CD4-positive, CD25-positive, alpha-beta regulatory T cell (primary cell): ENCODE results near the gene AQP3. TPM values are rescaled to one million over a fixed set of nuclear protein-coding genes. Genes with fewer than 3 reads are reported as not detected.

Source experiments
- ATAC-seq, 2 donors: fragments of 150-1000 bp; cut with Tn5 transposase; one replicate each; pipeline ENCODE4 v1.10.0; 2021; ENCODE audit warnings: low read depth in 2 of 2, moderate number of reproducible peaks in 2 of 2, moderate library complexity in 1 of 2
- DNase-seq, 3 donors: peaks; one replicate each; pipeline versions ENCODE4 v3.0.0 to v3.0.0-alpha.2; 2012 to 2022; ENCODE audit warnings: mixed read lengths in 1 of 3
- H3K27ac ChIP-seq: one replicate; pipeline ENCODE4 v1.7.0; 2013; ENCODE audit warnings: mild to moderate bottlenecking, low read length; ENCODE audit not compliant: insufficient read depth, poor library complexity, severe bottlenecking
- H3K27me3 ChIP-seq: one replicate; pipeline ENCODE4 v1.7.0; 2013; ENCODE audit warnings: low read length; ENCODE audit not compliant: control insufficient read depth, insufficient read depth
- H3K36me3 ChIP-seq: one replicate; pipeline ENCODE4 v1.7.0; 2013; ENCODE audit warnings: mild to moderate bottlenecking, low read length, moderate library complexity; ENCODE audit not compliant: control insufficient read depth, insufficient read depth
- H3K4me1 ChIP-seq: 2 replicates; pipeline ENCODE4 v1.7.0; 2013; ENCODE audit warnings: mild to moderate bottlenecking, low read length; ENCODE audit not compliant: insufficient read depth, control insufficient read depth, poor library complexity, severe bottlenecking
- H3K4me3 ChIP-seq: one replicate; pipeline ENCODE4 v1.7.0; 2013; ENCODE audit warnings: low read depth, mild to moderate bottlenecking, low read length, moderate library complexity
- H3K9me3 ChIP-seq, 2 experiments: 1 replicate in 1 of 2; 2 replicates in 1 of 2; pipeline ENCODE4 v1.7.0; 2013; ENCODE audit warnings: low read length in 2 of 2, mild to moderate bottlenecking in 1 of 2, moderate library complexity in 1 of 2; ENCODE audit not compliant: control insufficient read depth in 2 of 2
- H3K27ac Mint-ChIP-seq, 3 donors: one replicate each; pipeline ENCODE4 v1.8.0; 2020 to 2022; ENCODE audit warnings: mild to moderate bottlenecking in 3 of 3, mixed read lengths in 3 of 3, moderate library complexity in 2 of 3
- H3K27me3 Mint-ChIP-seq: one replicate; pipeline ENCODE4 v1.8.0; 2022; ENCODE audit warnings: mild to moderate bottlenecking, mixed read lengths
- H3K36me3 Mint-ChIP-seq: one replicate; pipeline ENCODE4 v1.8.0; 2020; ENCODE audit warnings: mixed read lengths
- H3K4me1 Mint-ChIP-seq, 4 donors: one replicate each; pipeline ENCODE4 v1.8.0; 2020 to 2022; ENCODE audit warnings: mixed read lengths in 4 of 4, mild to moderate bottlenecking in 1 of 4
- H3K4me3 Mint-ChIP-seq, 4 donors: one replicate each; pipeline ENCODE4 v1.8.0; 2020 to 2022; ENCODE audit warnings: mild to moderate bottlenecking in 4 of 4, mixed read lengths in 4 of 4, moderate library complexity in 3 of 4
- H3K9me3 Mint-ChIP-seq, 7 donors: one replicate each; pipeline ENCODE4 v1.8.0; 2020 to 2022; ENCODE audit warnings: mixed read lengths in 7 of 7, mild to moderate bottlenecking in 3 of 7, moderate library complexity in 2 of 7
- polyA plus RNA-seq, 4 donors: library from polyadenylated mRNA; unstranded; fragments of 300-500 nt; fragmentation: Illumina TruSeq; gene quantifications; one replicate each; pipeline ENCODE4 v1.2.3, GENCODE V29; 2021
- total RNA-seq: library from RNA; stranded (reverse); gene quantifications from one replicate; pipeline ENCODE4 v1.2.3, GENCODE V29; 2022

AQP3 gene
- total and polyA plus RNA-seq, 5 donors from 2014 or later = 140 to 543 (median 372) TPM

- no peaks in the 10 kb centered on the region for H3K9me3 ChIP-seq
- peaks cover 0 to 23% (median 16%) of the 10 kb centered on the region in 4 donors for H3K4me1 Mint-ChIP-seq
- H3K4me1 ChIP-seq = peaks cover 18% of the 10 kb centered on the region
- ATAC-seq (no peak), DNase-seq (no peak)
- H3K4me3 ChIP-seq = no peak overlapping the region
- peaks cover 33% of the 10 kb centered on the region for H3K36me3 Mint-ChIP-seq
- H3K27me3 Mint-ChIP-seq = no peaks in the 10 kb centered on the region
- H3K27ac ChIP-seq = no peak overlapping the region
- peak overlapping the region in 1 of 4 donors; percentile 38 for H3K4me3 Mint-ChIP-seq
- no peaks in the 10 kb centered on the region for H3K9me3 Mint-ChIP-seq
- H3K27me3 ChIP-seq = no peaks in the 10 kb centered on the region
- peaks cover 78% of the 10 kb centered on the region for H3K36me3 ChIP-seq
- H3K27ac Mint-ChIP-seq = peak overlapping the region in 1 of 3 donors; percentile 74
Measured at GRCh38 chr9:33468215-33468730, 20.9 kb upstream of the AQP3 start.

DNA sequence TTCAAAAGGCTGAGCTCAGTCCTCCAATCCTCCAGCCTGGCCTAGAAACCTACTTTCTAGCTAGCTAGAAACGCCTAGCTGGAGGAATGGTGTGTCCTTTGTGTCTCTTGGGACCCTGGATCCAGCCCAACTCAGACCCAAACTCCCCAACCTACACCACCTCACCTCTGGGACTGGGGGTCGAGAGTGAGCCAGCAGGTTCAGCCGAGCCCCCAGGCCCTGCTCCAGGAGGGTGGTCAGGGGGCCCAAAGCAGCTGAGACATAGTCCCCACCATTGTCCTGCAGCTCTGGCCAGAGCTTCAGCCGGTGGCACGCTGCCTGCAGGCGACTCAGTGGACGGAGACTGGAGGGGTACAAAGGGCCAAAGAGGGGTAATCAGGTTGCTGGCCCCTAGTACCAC lies 20.1 kb upstream of the AQP3 start:
- no peak overlapping the region for H3K27ac Mint-ChIP-seq
- Histone ChIP-seq H3K27ac (no peak overlapping the region), H3K9me3 (no peaks in the 10 kb centered on the region), H3K36me3 (peaks cover 85% of the 10 kb centered on the region), H3K4me3 (no peak overlapping the region), H3K4me1 (peaks cover 11% of the 10 kb centered on the region), H3K27me3 (no peaks in the 10 kb centered on the region)
- H3K4me1 Mint-ChIP-seq = peaks cover 0 to 21% (median 13%) of the 10 kb centered on the region in 4 donors
- peak overlapping the region in 1 of 4 donors; percentile 38 for H3K4me3 Mint-ChIP-seq
- ATAC-seq = no peak
- no peaks in the 10 kb centered on the region for H3K9me3 Mint-ChIP-seq
- DNase-seq = no peak
- H3K27me3 Mint-ChIP-seq = no peaks in the 10 kb centered on the region
- peaks cover 39% of the 10 kb centered on the region for H3K36me3 Mint-ChIP-seq

GRCh38 chr9:33466565-33467495 lies 19.4 kb upstream of the AQP3 start:
- ATAC-seq (peak; percentile 56 to 65), DNase-seq (peak; percentile 61 to 67 (median 66))
- Histone ChIP-seq H3K4me1 (peaks cover 6% of the 10 kb centered on the region), H3K27ac (peak overlapping the region; percentile 3), H3K4me3 (no peak overlapping the region), H3K27me3 (no peaks in the 10 kb centered on the region), H3K36me3 (peaks cover 88% of the 10 kb centered on the region), H3K9me3 (no peaks in the 10 kb centered on the region)
- Mint-ChIP-seq H3K27me3 (no peaks in the 10 kb centered on the region), H3K4me1 (peaks cover 0 to 17% (median 9%) of the 10 kb centered on the region in 4 donors), H3K4me3 (peak overlapping the region in 1 of 4 donors; percentile 49), H3K9me3 (no peaks in the 10 kb centered on the region), H3K36me3 (peaks cover 40% of the 10 kb centered on the region), H3K27ac (no peak overlapping the region)

DNA sequence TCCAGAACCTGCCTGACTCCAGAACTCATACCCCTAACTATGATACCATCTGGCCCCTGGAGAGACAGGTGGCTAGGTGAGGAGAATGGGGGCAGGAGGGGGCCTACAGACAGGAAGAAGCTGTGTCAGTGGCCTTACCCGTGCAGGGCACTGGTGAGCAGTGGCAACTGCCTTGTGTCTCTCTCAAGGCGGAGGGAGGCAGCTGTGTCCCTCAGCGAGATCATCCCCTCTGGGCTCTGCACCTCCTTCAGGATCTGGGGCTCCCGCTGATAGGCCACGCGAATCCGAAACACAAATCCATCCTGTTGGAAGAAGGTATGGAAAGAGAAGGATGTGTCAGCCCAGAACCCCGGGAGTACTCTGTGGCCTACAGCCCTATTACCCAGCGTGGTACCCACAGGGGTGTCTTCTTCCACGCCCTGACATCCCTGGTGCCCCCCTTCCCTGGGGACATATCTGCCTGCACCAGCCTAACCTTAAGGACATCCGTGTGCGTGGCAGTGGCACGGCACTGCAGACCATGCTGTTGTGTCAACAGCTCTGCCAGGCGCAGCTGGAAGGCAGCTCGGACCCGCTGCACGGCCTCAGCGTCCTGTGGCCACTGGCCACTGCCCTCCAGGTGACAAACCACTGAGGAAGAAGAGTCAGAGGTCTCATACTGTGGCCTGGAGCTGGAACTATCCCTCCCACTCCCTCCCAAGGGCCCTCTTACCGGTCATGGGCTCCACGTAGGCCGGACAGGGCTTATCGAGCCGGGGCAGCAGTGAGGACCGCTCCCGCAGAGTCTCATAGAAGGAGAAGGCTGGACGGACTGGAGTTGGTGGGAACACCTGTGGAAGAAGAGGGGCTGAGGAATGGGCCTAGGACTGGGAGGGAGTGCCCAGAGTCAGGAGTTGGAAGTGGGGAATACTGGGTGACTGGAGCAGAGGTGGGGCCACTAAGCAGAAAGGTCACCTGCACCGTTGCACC lies 18.5 kb upstream of the AQP3 start:
- Histone ChIP-seq H3K4me3 (no peak overlapping the region), H3K27ac (peak overlapping the region; percentile 3), H3K9me3 (no peaks in the 10 kb centered on the region), H3K27me3 (no peaks in the 10 kb centered on the region), H3K4me1 (peaks cover 6% of the 10 kb centered on the region), H3K36me3 (peaks cover 84% of the 10 kb centered on the region)
- ATAC-seq (peak in 1 of 2 donors; percentile 14), DNase-seq (no peak)
- Mint-ChIP-seq H3K9me3 (no peaks in the 10 kb centered on the region), H3K4me1 (peaks cover 0 to 13% (median 7%) of the 10 kb centered on the region in 4 donors), H3K4me3 (peak overlapping the region in 1 of 4 donors; percentile 49), H3K27me3 (no peaks in the 10 kb centered on the region), H3K36me3 (peaks cover 34% of the 10 kb centered on the region), H3K27ac (no peak overlapping the region)

DNA sequence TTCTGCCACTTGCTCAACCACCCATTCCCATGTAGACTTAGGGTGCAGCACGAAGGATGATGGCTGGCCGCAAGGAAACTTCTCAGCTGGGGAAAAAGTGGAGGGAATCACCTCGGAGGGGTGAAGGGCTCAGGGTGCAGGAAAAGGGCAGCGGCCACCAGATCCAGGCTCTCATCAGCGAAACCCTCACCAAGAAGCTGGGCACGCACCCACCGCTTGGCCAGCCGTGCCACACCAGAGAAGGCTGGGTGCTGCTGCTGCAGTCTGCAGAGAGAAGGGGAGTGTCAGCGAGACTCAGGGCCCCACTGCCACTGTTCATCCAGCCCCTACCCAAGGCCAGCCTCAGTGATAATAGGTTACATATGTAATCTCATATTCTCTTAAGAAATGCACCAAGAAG lies 17.7 kb upstream of the AQP3 start:
- H3K36me3 Mint-ChIP-seq = peaks cover 31% of the 10 kb centered on the region
- H3K36me3 ChIP-seq = peaks cover 84% of the 10 kb centered on the region
- no peak overlapping the region for H3K4me3 ChIP-seq
- DNase-seq = no peak
- peak overlapping the region in 1 of 3 donors; percentile 24 for H3K27ac Mint-ChIP-seq
- H3K4me1 Mint-ChIP-seq = peaks cover 0 to 12% (median 5%) of the 10 kb centered on the region in 4 donors
- peak overlapping the region in 1 of 4 donors; percentile 25 for H3K4me3 Mint-ChIP-seq
- H3K27me3 ChIP-seq = no peaks in the 10 kb centered on the region
- ATAC-seq = no peak
- H3K4me1 ChIP-seq = peaks cover 6% of the 10 kb centered on the region
- no peaks in the 10 kb centered on the region for H3K27me3 Mint-ChIP-seq
- H3K9me3 Mint-ChIP-seq = no peaks in the 10 kb centered on the region
- H3K9me3 ChIP-seq = no peaks in the 10 kb centered on the region
- H3K27ac ChIP-seq = no peak overlapping the region

- Histone ChIP-seq H3K4me1 (peaks cover 10% of the 10 kb centered on the region), H3K27me3 (no peaks in the 10 kb centered on the region), H3K9me3 (no peaks in the 10 kb centered on the region), H3K36me3 (peaks cover 74% of the 10 kb centered on the region), H3K4me3 (no peak overlapping the region), H3K27ac (no peak overlapping the region)
- Mint-ChIP-seq H3K36me3 (peaks cover 23% of the 10 kb centered on the region), H3K9me3 (no peaks in the 10 kb centered on the region), H3K4me1 (peaks cover 0 to 17% (median 6%) of the 10 kb centered on the region in 4 donors), H3K4me3 (no peak overlapping the region), H3K27ac (peak overlapping the region in 2 of 3 donors; percentile 9 to 74), H3K27me3 (no peaks in the 10 kb centered on the region)
- ATAC-seq = no peak
- DNase-seq = no peak
Measured at GRCh38 chr9:33464045-33464636, 16.7 kb upstream of the AQP3 start.

- H3K36me3 Mint-ChIP-seq = peaks cover 23% of the 10 kb centered on the region
- H3K27me3 Mint-ChIP-seq = no peaks in the 10 kb centered on the region
- peak overlapping the region in 1 of 3 donors; percentile 40 for H3K27ac Mint-ChIP-seq
- Histone ChIP-seq H3K36me3 (peaks cover 65% of the 10 kb centered on the region), H3K27ac (no peak overlapping the region), H3K4me1 (peaks cover 20% of the 10 kb centered on the region), H3K9me3 (no peaks in the 10 kb centered on the region), H3K27me3 (no peaks in the 10 kb centered on the region), H3K4me3 (no peak overlapping the region)
- no peak for ATAC-seq
- no peak overlapping the region for H3K4me3 Mint-ChIP-seq
- no peak for DNase-seq
- peaks cover 5 to 27% (median 15%) of the 10 kb centered on the region in 4 donors for H3K4me1 Mint-ChIP-seq
- H3K9me3 Mint-ChIP-seq = no peaks in the 10 kb centered on the region
Measured at GRCh38 chr9:33463151-33463550, 15.8 kb upstream of the AQP3 start.
